Muscle layer of duodenum (tissue), 2 donors: ENCODE data around the gene DYSF.

ENCODE experiments used
- H3K27ac ChIP-seq: one replicate; pipeline ENCODE4 v1.7.0; 2013; ENCODE audit warnings: mild to moderate bottlenecking, low read length
- H3K27me3 ChIP-seq: one replicate; pipeline ENCODE4 v1.7.0; 2013; ENCODE audit warnings: low read depth, mild to moderate bottlenecking, control low read depth, low read length
- H3K36me3 ChIP-seq, 2 donors: one replicate each; pipeline ENCODE4 v1.7.0; 2013; ENCODE audit warnings: low read length in 2 of 2, control low read depth in 1 of 2, mild to moderate bottlenecking in 1 of 2; ENCODE audit not compliant: insufficient read depth in 2 of 2, control insufficient read depth in 1 of 2
- H3K4me1 ChIP-seq, 2 donors: one replicate each; pipeline ENCODE4 v1.7.0; 2013; ENCODE audit warnings: low read length in 2 of 2, mild to moderate bottlenecking in 2 of 2, control low read depth in 1 of 2, moderate library complexity in 1 of 2; ENCODE audit not compliant: insufficient read depth in 2 of 2, control insufficient read depth in 1 of 2
- H3K4me3 ChIP-seq, 2 donors: one replicate each; pipeline ENCODE4 v1.7.0; 2013; ENCODE audit warnings: low read length in 2 of 2, low read depth in 1 of 2, mild to moderate bottlenecking in 1 of 2
- H3K9me3 ChIP-seq, 2 donors: one replicate each; pipeline ENCODE4 v1.7.0; 2013; ENCODE audit warnings: low read length in 2 of 2, control low read depth in 1 of 2, mild to moderate bottlenecking in 1 of 2; ENCODE audit not compliant: control insufficient read depth in 1 of 2
- donor health status: healthy.

Gene DYSF

GRCh38 chr2:71600555-71600954, 147.2 kb downstream of the DYSF start:
- H3K36me3 ChIP-seq, result peaks cover 3 to 4% of the 10 kb centered on the region in 2 donors
- no peak overlapping the region for H3K4me3 ChIP-seq
- no peak overlapping the region for H3K27ac ChIP-seq
- peaks cover 0 to 12% of the 10 kb centered on the region in 2 donors for H3K4me1 ChIP-seq
- no peaks in the 10 kb centered on the region for H3K27me3 ChIP-seq
- no peaks in the 10 kb centered on the region for H3K9me3 ChIP-seq

GRCh38 chr2:71601136-71602114, 148.1 kb downstream of the DYSF start:
- peaks cover 0 to 12% of the 10 kb centered on the region in 2 donors for H3K4me1 ChIP-seq
- no peaks in the 10 kb centered on the region for H3K9me3 ChIP-seq
- H3K4me3 ChIP-seq, result no peak overlapping the region
- H3K27me3 ChIP-seq, result no peaks in the 10 kb centered on the region
- peaks cover 3 to 4% of the 10 kb centered on the region in 2 donors for H3K36me3 ChIP-seq
- no peak overlapping the region for H3K27ac ChIP-seq

GRCh38 chr2:71602115-71602495, 148.7 kb downstream of the DYSF start:
- no peak overlapping the region for H3K27ac ChIP-seq

GRCh38 chr2:71602581-71602980, 149.2 kb downstream of the DYSF start:
- Histone ChIP-seq H3K27ac (no peak overlapping the region), H3K9me3 (no peaks in the 10 kb centered on the region), H3K4me1 (peaks cover 0 to 12% of the 10 kb centered on the region in 2 donors), H3K4me3 (no peak overlapping the region), H3K36me3 (peaks cover 3 to 4% of the 10 kb centered on the region in 2 donors), H3K27me3 (no peaks in the 10 kb centered on the region)

More at GRCh38 chr2:71602115-71602495, 148.7 kb downstream of the DYSF start:
- no peaks in the 10 kb centered on the region for H3K9me3 ChIP-seq
- peaks cover 3 to 4% of the 10 kb centered on the region in 2 donors for H3K36me3 ChIP-seq
- H3K4me1 ChIP-seq, result peaks cover 0 to 12% of the 10 kb centered on the region in 2 donors
- H3K27me3 ChIP-seq, result no peaks in the 10 kb centered on the region
- no peak overlapping the region for H3K4me3 ChIP-seq

- no peak overlapping the region for H3K27ac ChIP-seq
- H3K9me3 ChIP-seq, result no peaks in the 10 kb centered on the region
- H3K27me3 ChIP-seq, result no peaks in the 10 kb centered on the region
- H3K4me3 ChIP-seq, result no peak overlapping the region
- peaks cover 0 to 12% of the 10 kb centered on the region in 2 donors for H3K4me1 ChIP-seq
- peaks cover 3 to 4% of the 10 kb centered on the region in 2 donors for H3K36me3 ChIP-seq
Observed at GRCh38 chr2:71603311-71603811, 150.0 kb downstream of the DYSF start.

GRCh38 chr2:71603851-71604725, 150.7 kb downstream of the DYSF start:
- H3K36me3 ChIP-seq, result no peaks in the 10 kb centered on the region
- no peaks in the 10 kb centered on the region for H3K9me3 ChIP-seq
- peaks cover 0 to 12% of the 10 kb centered on the region in 2 donors for H3K4me1 ChIP-seq
- H3K4me3 ChIP-seq, result no peak overlapping the region
- H3K27ac ChIP-seq, result no peak overlapping the region
- no peaks in the 10 kb centered on the region for H3K27me3 ChIP-seq

- H3K27ac ChIP-seq, result no peak overlapping the region
- H3K36me3 ChIP-seq, result no peaks in the 10 kb centered on the region
- H3K4me1 ChIP-seq, result peaks cover 0 to 12% of the 10 kb centered on the region in 2 donors
Observed at GRCh38 chr2:71604726-71605120, 151.4 kb downstream of the DYSF start.

GRCh38 chr2:71605173-71605641, 151.8 kb downstream of the DYSF start:
- Histone ChIP-seq H3K4me1 (peaks cover 0 to 12% of the 10 kb centered on the region in 2 donors), H3K27ac (no peak overlapping the region), H3K9me3 (no peaks in the 10 kb centered on the region), H3K27me3 (no peaks in the 10 kb centered on the region), H3K36me3 (no peaks in the 10 kb centered on the region), H3K4me3 (no peak overlapping the region)

More at GRCh38 chr2:71604726-71605120, 151.4 kb downstream of the DYSF start:
- no peaks in the 10 kb centered on the region for H3K27me3 ChIP-seq
- no peaks in the 10 kb centered on the region for H3K9me3 ChIP-seq
- H3K4me3 ChIP-seq, result no peak overlapping the region

GRCh38 chr2:71605781-71606241, 152.4 kb downstream of the DYSF start:
- H3K4me1 ChIP-seq, result peaks cover 0 to 12% of the 10 kb centered on the region in 2 donors
- H3K27ac ChIP-seq, result no peak overlapping the region
- H3K4me3 ChIP-seq, result no peak overlapping the region
- H3K36me3 ChIP-seq, result no peaks in the 10 kb centered on the region
- H3K9me3 ChIP-seq, result no peaks in the 10 kb centered on the region
- no peaks in the 10 kb centered on the region for H3K27me3 ChIP-seq

- peaks cover 0 to under 1% of the 10 kb centered on the region in 2 donors for H3K36me3 ChIP-seq
- no peaks in the 10 kb centered on the region for H3K9me3 ChIP-seq
- no peaks in the 10 kb centered on the region for H3K27me3 ChIP-seq
- H3K4me1 ChIP-seq, result peaks cover 0 to 12% of the 10 kb centered on the region in 2 donors
- H3K4me3 ChIP-seq, result no peak overlapping the region
- H3K27ac ChIP-seq, result no peak overlapping the region
Observed at GRCh38 chr2:71606244-71606643, 152.9 kb downstream of the DYSF start.
